K562 (cell line): ENCODE data around the gene SECISBP2. TPM values are rescaled to one million over a fixed set of nuclear protein-coding genes. Genes with fewer than 3 reads are reported as not detected.
"Not testable (repeated sequence)": the region's sequence is repeated elsewhere in the genome, so short reads cannot be mapped to it uniquely, and the experiment has no call there.

Source experiments
- ATAC-seq: fragments of 200-7000 bp; cut with Tn5 transposase; 3 replicates; pipeline ENCODE4 v1.9.1; 2020; ENCODE audit warnings: moderate library complexity
- BruUV-seq: library from RNA; stranded (reverse); fragments of 400-500 nt; replicated peaks from 2 replicates; lab custom pipeline; 2021; lab: Mats Ljungman, UMichigan
- CTCF ChIA-PET: fragments of 300-600 bp; formaldehyde crosslinking; extraction: SDS; loops from one replicate; lab custom pipeline; 2021; ENCODE audit warnings: low intra/inter-chr PET ratio; lab: Yijun Ruan, JAX
- POLR2A ChIA-PET: fragments of 300-600, 350-650 bp; sonication (Branson Sonifier 250); formaldehyde crosslinking; extraction: SDS; loops from one replicate; lab custom pipeline; 2021; ENCODE audit warnings: antibody characterized with exemption, inconsistent platforms; lab: Yijun Ruan, JAX
- DNase-seq, 4 experiments: peaks; one replicate each; pipeline versions ENCODE4 v3.0.0 to v3.0.0-alpha.2; 2011 to 2018; ENCODE audit warnings: low spot score in 3 of 4, mixed read lengths in 3 of 4; ENCODE audit errors: extremely low read depth in 1 of 4
- FAIRE-seq: peaks from 2 replicates; lab custom pipeline; 2011; peaks lifted over from hg19 to GRCh38; lab: Jason Lieb, UNC
- H2AFZ ChIP-seq: 2 replicates; pipeline ENCODE4 v1.6.0; 2011; ENCODE audit warnings: low read depth, low read length, control low read depth, inconsistent platforms
- H3K27ac ChIP-seq: fragments of 200-600 bp; 3 replicates; pipeline ENCODE4 v1.8.0; 2011; ENCODE audit warnings: low read depth, mild to moderate bottlenecking, control low read depth, inconsistent platforms, low read length, moderate library complexity, mixed read lengths; ENCODE audit errors: extremely low read depth
- H3K27me3 ChIP-seq, 2 experiments: fragments of 300-600 bp in 1 of 2; 2 replicates in 1 of 2; 3 replicates in 1 of 2; pipeline versions ENCODE4 v1.6.0 to v1.8.0; 2011; ENCODE audit warnings: inconsistent platforms in 2 of 2, low read length in 2 of 2, mild to moderate bottlenecking in 1 of 2, mixed read lengths in 1 of 2, moderate library complexity in 1 of 2; ENCODE audit not compliant: control insufficient read depth in 2 of 2, insufficient read depth in 2 of 2
- H3K36me3 ChIP-seq: fragments of 300-600 bp; 3 replicates; pipeline ENCODE4 v1.8.0; 2011; ENCODE audit warnings: mild to moderate bottlenecking, low read length, inconsistent platforms; ENCODE audit not compliant: control insufficient read depth, insufficient read depth
- H3K4me1 ChIP-seq, 2 experiments: fragments of 200-600 bp in 1 of 2; replicated peaks in 1 of 2; 2 replicates in 1 of 2; 3 replicates in 1 of 2; pipeline versions ENCODE4 v1.5.1 to v1.8.0; 2011; ENCODE audit warnings: inconsistent platforms in 2 of 2, low read length in 2 of 2, mild to moderate bottlenecking in 1 of 2, mixed read lengths in 1 of 2, moderate library complexity in 1 of 2; ENCODE audit not compliant: control insufficient read depth in 2 of 2, insufficient read depth in 2 of 2
- H3K4me2 ChIP-seq: 2 replicates; pipeline ENCODE4 v1.6.1; 2011; ENCODE audit warnings: low read length, control low read depth, inconsistent platforms, mixed read lengths; ENCODE audit not compliant: insufficient read depth
- H3K4me3 ChIP-seq: fragments of 200-600 bp; sonication (generic), shearing (Covaris generic); 2 replicates; pipeline ENCODE4 v1.5.1; 2016; ENCODE audit warnings: control low read depth, inconsistent platforms
- H3K79me2 ChIP-seq: fragments of 200-600 bp; 3 replicates; pipeline ENCODE4 v1.8.0; 2011; ENCODE audit warnings: low read length, inconsistent platforms; ENCODE audit not compliant: control insufficient read depth, insufficient read depth
- H3K9ac ChIP-seq, 2 experiments: 2 replicates each; pipeline versions ENCODE4 v1.6.0 to v1.6.1; 2011; ENCODE audit warnings: low read depth in 2 of 2, low read length in 2 of 2, control low read depth in 1 of 2, inconsistent platforms in 1 of 2, mild to moderate bottlenecking in 1 of 2, mixed read lengths in 1 of 2; ENCODE audit not compliant: insufficient read depth in 1 of 2
- H3K9me1 ChIP-seq: one replicate; pipeline ENCODE4 v1.6.0; 2011; ENCODE audit warnings: inconsistent platforms, mild to moderate bottlenecking, low read length, moderate library complexity; ENCODE audit not compliant: control insufficient read depth, insufficient read depth
- H3K9me3 ChIP-seq: replicated peaks from 2 replicates; pipeline ENCODE4 v1.5.1; 2011; ENCODE audit warnings: low read depth, low read length, inconsistent platforms; ENCODE audit not compliant: control insufficient read depth, insufficient read depth
- H4K20me1 ChIP-seq: replicated peaks from 2 replicates; pipeline ENCODE4 v1.6.1; 2011; ENCODE audit warnings: low read length, inconsistent platforms, mixed read lengths; ENCODE audit not compliant: control insufficient read depth, insufficient read depth
- BDP1 ChIP-seq: IDR thresholded peaks from 3 replicates; pipeline ENCODE4 v1.6.1; 2011; ENCODE audit not compliant: insufficient read length, insufficient read depth
- HDAC6 ChIP-seq: IDR thresholded peaks from 2 replicates; pipeline ENCODE4 v1.6.1; 2012; ENCODE audit warnings: low read depth, mild to moderate bottlenecking, control low read depth, inconsistent platforms, low read length, moderate library complexity
- YY1 ChIP-seq, 3 experiments: IDR thresholded peaks; 2 replicates each; pipeline ENCODE4 v1.6.1; 2011; ENCODE audit warnings: low read length in 2 of 3, mild to moderate bottlenecking in 2 of 3, moderate library complexity in 2 of 3, borderline replicate concordance in 1 of 3, control low read depth in 1 of 3, low read depth in 1 of 3; ENCODE audit not compliant: insufficient read depth in 3 of 3, insufficient replicate concordance in 2 of 3, control insufficient read depth in 1 of 3, insufficient read length in 1 of 3; ENCODE audit errors: extremely low read depth in 1 of 3
- WGBS: fragments of 100-300 bp; shearing (Covaris generic); methylation state at CpG from one replicate; pipeline ENCODE4 v1.1.6; 2016; ENCODE audit warnings: low coverage, mixed read lengths; ENCODE audit not compliant: insufficient coverage; ENCODE audit errors: missing lambda C conversion rate; 5-methylcytosine and 5-hydroxymethylcytosine counted together
- in situ Hi-C: fragments of 300-500 bp; cut with MboI; formaldehyde crosslinking; loops from 4 replicates; pipeline ENCODE4 v1.15.0; 2018; ENCODE audit warnings: inconsistent platforms, mixed read lengths
- intact Hi-C: fragments of 100-400 bp; cut with micrococcal nuclease; formaldehyde crosslinking; loops from 2 replicates; pipeline ENCODE4 v1.14.2; 2022
- polyA plus RNA-seq, 8 experiments: library from polyadenylated mRNA; depleted of rRNA in 4 of 8; stranded (reverse) in 5 of 8; unstranded in 3 of 8; fragments of >200 nt; fragmentation: Nextera tagmentation in 2 of 8; fragmentation: Illumina TruSeq in 1 of 8; extraction: Ambion mirVana in 2 of 8; extraction: Trizol in 1 of 8; gene quantifications; 2 replicates each; pipeline versions ENCODE4 v1.2.1 to v1.2.3, GENCODE V29; 2011 to 2014; ENCODE audit warnings: inconsistent platforms in 1 of 8, missing spikeins in 1 of 8
- total RNA-seq, 7 experiments: library from RNA; depleted of rRNA in 6 of 7; stranded (reverse); fragments of >200 nt in 6 of 7; fragmentation: Illumina TruSeq in 2 of 7; extraction: Trizol in 2 of 7; gene quantifications; 2 replicates each; pipeline versions ENCODE4 v1.2.1 to v1.2.3, GENCODE V29; 2011 to 2021; ENCODE audit warnings: low replicate concordance in 1 of 7

Gene SECISBP2
- total and polyA plus RNA-seq, 9 of the 15 experiments (the other 6 are each of a cell fraction or from before 2014, with no cell fraction given) = 3.2 to 41.6 (median 26.1) TPM

GRCh38 chr9:89342948-89343347, 24.6 kb downstream of the SECISBP2 start:
- ATAC-seq (no peak), DNase-seq (no peak), FAIRE-seq (no peak)
- H3K9me1 ChIP-seq = no peaks in the 10 kb centered on the region
- H4K20me1 ChIP-seq = no peaks in the 10 kb centered on the region
- H3K9me3 ChIP-seq = no peaks in the 10 kb centered on the region
- in situ Hi-C loops = no loop called here
- CTCF ChIA-PET = no interaction called here
- H2AFZ ChIP-seq = no peak overlapping the region
- H3K27me3 ChIP-seq = no peaks in the 10 kb centered on the region
- POLR2A ChIA-PET = no interaction called here
- H3K4me2 ChIP-seq = no peak overlapping the region
- peaks cover 0 to 2% of the 10 kb centered on the region in 2 experiments; a peak in 2 of 5 replicates for H3K4me1 ChIP-seq
- TF ChIP-seq YY1 (IDR thresholded peaks at IDR 0.05; ENCODE audit: borderline replicate concordance in 1 of 3, control insufficient read depth in 1 of 3, extremely low read depth in 1 of 3, insufficient read depth in 3 of 3, insufficient read length in 1 of 3, insufficient replicate concordance in 2 of 3, low read depth in 1 of 3, low read length in 2 of 3) (no peak), HDAC6 (no peak), BDP1 (no peak)
- TF ChIP-seq, all 486 proteins: peak for 0
- no TSS peak for BruUV-seq
- 67% methylated on average over 1 of the region's 1 CpG for WGBS
- peaks cover 80% of the 10 kb centered on the region for H3K36me3 ChIP-seq
- no peak overlapping the region for H3K9ac ChIP-seq
- H3K79me2 ChIP-seq = no peaks in the 10 kb centered on the region
- intact Hi-C loops = no loop called here
- H3K27ac ChIP-seq = no peak overlapping the region
- no peak overlapping the region for H3K4me3 ChIP-seq

DNA sequence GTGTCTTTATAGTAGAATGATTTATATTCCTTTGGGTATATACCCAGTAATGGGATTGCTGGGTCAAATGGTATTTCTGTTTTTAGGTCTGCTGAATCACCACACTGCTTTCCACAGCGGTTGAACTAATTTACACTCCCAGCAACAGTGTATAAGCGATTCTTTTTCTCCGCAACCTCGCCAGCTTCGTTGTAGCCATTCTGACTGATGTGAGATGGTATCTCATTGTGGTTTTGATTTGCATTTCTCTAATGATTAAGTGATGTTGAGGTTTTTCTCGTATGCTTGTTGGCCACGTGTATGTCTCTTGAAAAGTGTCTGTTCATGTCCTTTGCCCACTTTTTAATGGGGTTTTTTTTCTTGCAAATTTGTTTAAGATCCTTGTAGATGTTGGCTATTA, 25.5 kb downstream of the SECISBP2 start:
- H3K4me2 ChIP-seq, CTCF ChIA-PET, H3K9ac ChIP-seq, H3K9me3 ChIP-seq, H3K27me3 ChIP-seq, H3K4me3 ChIP-seq, H3K27ac ChIP-seq, intact Hi-C loops, DNase-seq, H3K79me2 ChIP-seq, H4K20me1 ChIP-seq, H3K9me1 ChIP-seq, ATAC-seq, FAIRE-seq, H2AFZ ChIP-seq, H3K4me1 ChIP-seq, in situ Hi-C loops, POLR2A ChIA-PET, BruUV-seq: not testable (repeated sequence)
- 82% methylated on average over 7 of the region's 7 CpGs for WGBS
- peaks cover 81% of the 10 kb centered on the region for H3K36me3 ChIP-seq
